Tibial nerve (tissue), 4 donors: Measurements from ENCODE around the gene MTHFD1L. TPM values are rescaled to one million over a fixed set of nuclear protein-coding genes. Genes with fewer than 3 reads are reported as not detected.

Experiments
- DNase-seq, 2 donors: peaks; one replicate each; pipeline ENCODE4 v3.0.0-alpha.2; 2019; ENCODE audit warnings: low spot score in 2 of 2
- H3K27ac ChIP-seq, 4 donors: fragments of 200-600 bp; sonication (generic) in 3 of 4; one replicate each; pipeline ENCODE4 v1.5.1; 2017 to 2019; ENCODE audit warnings: mild to moderate bottlenecking in 1 of 4
- H3K27me3 ChIP-seq, 2 donors: fragments of 200-600 bp; sonication (generic) in 1 of 2; one replicate each; pipeline versions ENCODE4 v1.5.1 to v1.6.0; 2017 to 2019
- H3K36me3 ChIP-seq, 3 donors: fragments of 200-600 bp; sonication (generic); one replicate each; pipeline ENCODE4 v1.5.1; 2018 to 2019
- H3K4me1 ChIP-seq, 4 donors: fragments of 200-600 bp; sonication (generic) in 3 of 4; one replicate each; pipeline ENCODE4 v1.5.1; 2017 to 2019
- H3K4me3 ChIP-seq, 4 donors: fragments of 200-600 bp; sonication (generic) in 3 of 4; one replicate each; pipeline ENCODE4 v1.5.1; 2017 to 2019; ENCODE audit warnings: mild to moderate bottlenecking in 1 of 4, moderate library complexity in 1 of 4
- H3K9me3 ChIP-seq, 4 donors: fragments of 200-600 bp; sonication (generic) in 3 of 4; one replicate each; pipeline ENCODE4 v1.5.1; 2017 to 2019
- EP300 ChIP-seq, 2 donors: sonication (generic); formaldehyde crosslinking; IDR thresholded peaks; one replicate each; pipeline ENCODE4 v1.6.1; 2017; ENCODE audit warnings: antibody characterized with exemption in 2 of 2, mild to moderate bottlenecking in 1 of 2
- POLR2A ChIP-seq, 2 donors: fragments of 450-650 bp; IDR thresholded peaks; one replicate each; pipeline ENCODE4 v1.6.1; 2017; ENCODE audit warnings: antibody characterized with exemption in 2 of 2, mild to moderate bottlenecking in 2 of 2, moderate library complexity in 2 of 2
- WGBS, 2 donors: methylation state at CpG; one replicate each; pipeline ENCODE4 v1.1.5; 2018; 5-methylcytosine and 5-hydroxymethylcytosine counted together
- total RNA-seq, 4 donors: library from RNA; depleted of rRNA; stranded (reverse); fragments of >200 nt; gene quantifications; one replicate each; pipeline ENCODE4 v1.1.0, GENCODE V29; 2016
- TF ChIP-seq, protein P1 (sequence below), 5 experiments: fragments of 200-600 bp in 3 of 5; fragments of 450-650 bp in 2 of 5; sonication (generic) in 3 of 5; IDR thresholded peaks; one replicate each; pipeline ENCODE4 v1.5.1; 2016 to 2019; ENCODE audit warnings: antibody characterized with exemption in 5 of 5, mild to moderate bottlenecking in 3 of 5, moderate library complexity in 2 of 5

The MTHFD1L gene
- total RNA-seq, 4 donors from 2014 or later: 8.4 to 35.1 (median 13.1) TPM

DNA sequence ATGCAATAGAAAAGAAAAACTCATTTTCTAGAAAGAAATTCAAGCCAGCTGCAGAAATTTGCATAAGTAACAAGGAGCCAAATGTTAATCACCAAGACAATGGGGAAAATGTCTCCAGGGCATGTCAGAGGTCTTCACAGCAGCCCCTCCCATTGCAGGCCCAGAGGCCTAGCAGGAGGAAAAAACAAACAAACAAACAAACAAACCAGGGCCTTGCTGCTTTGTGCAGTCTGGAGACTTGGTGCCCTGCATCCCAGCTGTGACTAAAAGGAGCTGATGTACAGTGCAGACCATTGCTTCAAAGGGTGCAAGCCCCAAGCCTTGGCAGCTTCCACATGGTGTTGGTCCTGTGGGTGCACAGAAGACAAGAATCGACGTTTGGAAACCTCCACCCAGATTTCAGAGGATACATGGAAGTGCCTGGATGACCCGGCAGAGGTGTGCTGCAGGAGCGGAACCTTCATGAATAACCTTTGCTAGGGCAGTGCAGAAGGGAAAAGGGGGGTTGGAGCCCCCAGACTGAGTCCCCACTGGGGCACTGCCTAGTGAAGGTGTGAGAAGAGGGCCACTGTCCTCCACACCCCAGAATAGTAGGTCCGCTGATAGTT lies 263.4 kb downstream of the MTHFD1L start:
- TF ChIP-seq POLR2A (IDR thresholded peaks at IDR 0.05) (no peak), EP300 (IDR thresholded peaks at IDR 0.05) (no peak)
- TF ChIP-seq, protein P1, sequence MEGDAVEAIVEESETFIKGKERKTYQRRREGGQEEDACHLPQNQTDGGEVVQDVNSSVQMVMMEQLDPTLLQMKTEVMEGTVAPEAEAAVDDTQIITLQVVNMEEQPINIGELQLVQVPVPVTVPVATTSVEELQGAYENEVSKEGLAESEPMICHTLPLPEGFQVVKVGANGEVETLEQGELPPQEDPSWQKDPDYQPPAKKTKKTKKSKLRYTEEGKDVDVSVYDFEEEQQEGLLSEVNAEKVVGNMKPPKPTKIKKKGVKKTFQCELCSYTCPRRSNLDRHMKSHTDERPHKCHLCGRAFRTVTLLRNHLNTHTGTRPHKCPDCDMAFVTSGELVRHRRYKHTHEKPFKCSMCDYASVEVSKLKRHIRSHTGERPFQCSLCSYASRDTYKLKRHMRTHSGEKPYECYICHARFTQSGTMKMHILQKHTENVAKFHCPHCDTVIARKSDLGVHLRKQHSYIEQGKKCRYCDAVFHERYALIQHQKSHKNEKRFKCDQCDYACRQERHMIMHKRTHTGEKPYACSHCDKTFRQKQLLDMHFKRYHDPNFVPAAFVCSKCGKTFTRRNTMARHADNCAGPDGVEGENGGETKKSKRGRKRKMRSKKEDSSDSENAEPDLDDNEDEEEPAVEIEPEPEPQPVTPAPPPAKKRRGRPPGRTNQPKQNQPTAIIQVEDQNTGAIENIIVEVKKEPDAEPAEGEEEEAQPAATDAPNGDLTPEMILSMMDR (IDR thresholded peaks at IDR 0.05): no peak
- no peaks in the 10 kb centered on the region for H3K27me3 ChIP-seq
- no peak overlapping the region for H3K27ac ChIP-seq
- WGBS, 2 donors: 77 to 88% methylated on average over 5 of the region's 5 CpGs
- no peak overlapping the region for H3K4me3 ChIP-seq
- no peaks in the 10 kb centered on the region for H3K4me1 ChIP-seq
- peaks cover 0 to 10% (median 0%) of the 10 kb centered on the region in 4 donors for H3K9me3 ChIP-seq
- no peaks in the 10 kb centered on the region for H3K36me3 ChIP-seq
- DNase-seq: no peak

GRCh38 chr6:151130329-151130728 lies 264.8 kb downstream of the MTHFD1L start:
- TF ChIP-seq EP300 (IDR thresholded peaks at IDR 0.05) (no peak), POLR2A (IDR thresholded peaks at IDR 0.05) (no peak)
- TF ChIP-seq, protein P1 (IDR thresholded peaks at IDR 0.05): no peak
- 87 to 88% methylated on average over 6 of the region's 6 CpGs for WGBS, 2 donors
- no peaks in the 10 kb centered on the region for H3K36me3 ChIP-seq

GRCh38 chr6:151131324-151132007 lies 266.0 kb downstream of the MTHFD1L start:
- no peak for TF ChIP-seq EP300 (IDR thresholded peaks at IDR 0.05)
- Histone ChIP-seq H3K4me1 (peaks cover 0 to 6% (median 0%) of the 10 kb centered on the region in 4 donors), H3K27me3 (no peaks in the 10 kb centered on the region), H3K36me3 (no peaks in the 10 kb centered on the region), H3K27ac (no peak overlapping the region), H3K9me3 (peaks cover 0 to 14% (median 0%) of the 10 kb centered on the region in 4 donors), H3K4me3 (no peak overlapping the region)
- 84 to 89% methylated on average over 3 of the region's 3 CpGs for WGBS, 2 donors
- no peak for DNase-seq

More at GRCh38 chr6:151130329-151130728, 264.8 kb downstream of the MTHFD1L start:
- H3K27me3 ChIP-seq: no peaks in the 10 kb centered on the region
- H3K4me1 ChIP-seq: no peaks in the 10 kb centered on the region
- H3K9me3 ChIP-seq: peaks cover 0 to 14% (median 0%) of the 10 kb centered on the region in 4 donors
- no peak overlapping the region for H3K27ac ChIP-seq
- H3K4me3 ChIP-seq: no peak overlapping the region
- no peak for DNase-seq

DNA sequence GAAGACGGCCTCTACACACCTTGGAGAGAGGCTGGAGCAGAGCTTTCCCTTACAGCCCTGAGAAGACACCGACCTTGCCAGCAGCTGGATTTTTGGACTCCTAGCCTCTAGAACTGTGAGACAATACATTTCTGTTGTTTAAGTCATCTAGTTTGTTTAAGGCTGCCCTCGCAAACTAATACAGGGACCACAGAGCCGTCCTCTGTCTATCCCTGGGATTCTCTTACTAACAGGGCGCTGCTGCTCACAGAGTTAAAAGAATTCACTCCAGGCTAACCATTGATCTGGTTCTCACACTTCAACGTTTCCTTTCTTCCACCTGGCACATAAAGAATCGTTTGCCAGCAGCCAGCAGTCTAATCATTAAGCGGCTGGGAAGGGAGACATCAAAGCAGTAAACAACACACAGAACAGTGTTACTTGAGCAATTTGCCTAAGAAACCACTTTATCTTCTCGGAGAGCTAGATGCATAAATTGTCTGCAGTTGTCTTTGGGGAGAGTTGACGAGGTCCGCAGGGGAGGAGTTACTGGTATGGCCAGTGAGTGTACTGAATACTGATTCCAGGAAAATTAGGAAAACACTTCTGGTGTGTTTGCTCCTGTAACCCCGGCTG lies 270.7 kb downstream of the MTHFD1L start:
- H3K4me1 ChIP-seq: peaks cover 0 to 11% (median 0%) of the 10 kb centered on the region in 4 donors
- 29 to 34% methylated on average over 12 of the region's 12 CpGs for WGBS, 2 donors
- peak in 1 of 2 donors; percentile 20 for DNase-seq
- H3K36me3 ChIP-seq: no peaks in the 10 kb centered on the region
- TF ChIP-seq EP300 (IDR thresholded peaks at IDR 0.05) (no peak), POLR2A (IDR thresholded peaks at IDR 0.05) (no peak)
- TF ChIP-seq, protein P1 (IDR thresholded peaks at IDR 0.05): no peak
- no peaks in the 10 kb centered on the region for H3K27me3 ChIP-seq
- H3K4me3 ChIP-seq: peak overlapping the region in 1 of 4 donors; percentile 5
- peak overlapping the region in 2 of 4 donors; percentile 9 to 56 for H3K27ac ChIP-seq
- peaks cover 0 to 14% (median 0%) of the 10 kb centered on the region in 4 donors for H3K9me3 ChIP-seq

DNA sequence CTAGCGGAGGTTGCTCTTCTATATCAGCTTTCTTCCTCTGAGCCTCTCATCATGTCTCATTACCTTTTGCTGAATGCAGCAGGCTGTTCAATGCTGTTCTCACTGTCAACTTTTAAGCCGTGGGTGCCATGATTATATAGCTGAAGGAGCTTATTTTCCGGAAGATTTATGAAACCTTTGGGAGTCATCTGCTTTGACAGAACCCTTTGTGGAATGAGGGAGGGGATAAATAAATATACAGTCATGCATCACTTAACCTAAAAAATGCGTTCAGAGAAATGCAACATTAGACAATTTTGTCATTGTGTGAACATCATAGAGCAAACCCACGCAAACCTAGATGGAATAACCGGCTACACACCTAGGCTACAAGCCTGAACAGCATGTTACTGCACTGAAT lies 272.0 kb downstream of the MTHFD1L start:
- WGBS, 2 donors: 86 to 88% methylated on average over 6 of the region's 6 CpGs
- no peak for DNase-seq
- no peak overlapping the region for H3K27ac ChIP-seq

More for the DNA sequence above, 272.0 kb downstream of the MTHFD1L start:
- Histone ChIP-seq H3K36me3 (no peaks in the 10 kb centered on the region), H3K27me3 (no peaks in the 10 kb centered on the region), H3K4me3 (no peak overlapping the region), H3K9me3 (peaks cover 0 to 10% (median 0%) of the 10 kb centered on the region in 4 donors), H3K4me1 (peaks cover 0 to 11% (median 0%) of the 10 kb centered on the region in 4 donors)
- TF ChIP-seq EP300 (IDR thresholded peaks at IDR 0.05) (no peak), POLR2A (IDR thresholded peaks at IDR 0.05) (no peak)
- TF ChIP-seq, protein P1 (IDR thresholded peaks at IDR 0.05): no peak
